Stimulated activated CD8-positive, alpha-beta memory T cell treated with anti-CD3 and anti-CD28 coated beads, Interleukin-4, amount 100 ng/mL, for 48 hours (primary cell): ENCODE measurements around the gene ALPG.
"Not testable (repeated sequence)": the region's sequence is repeated elsewhere in the genome, so short reads cannot be mapped to it uniquely, and the experiment has no call there.

ENCODE experiments used
- DNase-seq: peaks from one replicate; pipeline ENCODE4 v3.0.0-alpha.2; 2020

ALPG gene

DNA sequence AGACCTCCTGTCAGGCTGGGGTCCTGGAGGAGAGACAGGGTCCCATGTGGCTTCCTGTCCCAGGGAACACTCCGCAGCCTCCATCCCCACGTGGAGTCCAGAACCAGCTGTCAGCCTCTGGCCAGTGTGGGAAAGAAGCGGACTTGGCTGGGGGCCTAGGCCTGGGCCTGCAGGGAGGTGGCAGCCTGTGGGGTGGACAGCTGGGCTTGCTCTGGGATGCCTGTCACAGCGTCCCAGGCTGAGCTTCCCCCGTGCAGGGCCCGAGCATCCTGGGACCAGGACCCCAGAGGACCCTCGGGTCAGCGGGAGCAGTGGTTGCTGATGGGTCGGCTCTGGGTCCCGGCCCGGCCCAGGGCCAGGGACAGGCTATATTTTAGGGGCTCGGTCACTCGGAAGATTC lies 35.8 kb downstream of the ALPG start:
- DNase-seq = not testable (repeated sequence)

DNA sequence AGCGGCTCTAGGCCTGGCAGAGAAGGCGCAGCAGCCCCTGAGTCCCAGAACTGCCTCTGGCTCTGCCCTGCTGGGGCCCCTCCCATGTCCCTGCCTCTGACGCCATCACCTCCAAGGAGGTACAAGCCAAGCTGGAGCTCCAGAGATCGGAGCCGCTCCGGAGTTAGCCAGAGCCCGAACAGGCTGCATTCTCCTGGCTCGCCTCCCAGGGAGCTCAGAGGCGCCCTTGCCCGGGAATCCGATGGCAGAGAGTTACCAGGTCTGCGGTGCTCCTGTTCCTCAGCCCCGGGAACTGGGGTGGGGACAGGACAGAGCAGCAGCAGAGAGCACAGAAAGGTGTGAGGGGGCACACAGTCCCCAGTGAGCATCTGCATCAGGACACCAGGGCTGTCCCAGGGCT lies 36.4 kb downstream of the ALPG start:
- not testable (repeated sequence) for DNase-seq

DNA sequence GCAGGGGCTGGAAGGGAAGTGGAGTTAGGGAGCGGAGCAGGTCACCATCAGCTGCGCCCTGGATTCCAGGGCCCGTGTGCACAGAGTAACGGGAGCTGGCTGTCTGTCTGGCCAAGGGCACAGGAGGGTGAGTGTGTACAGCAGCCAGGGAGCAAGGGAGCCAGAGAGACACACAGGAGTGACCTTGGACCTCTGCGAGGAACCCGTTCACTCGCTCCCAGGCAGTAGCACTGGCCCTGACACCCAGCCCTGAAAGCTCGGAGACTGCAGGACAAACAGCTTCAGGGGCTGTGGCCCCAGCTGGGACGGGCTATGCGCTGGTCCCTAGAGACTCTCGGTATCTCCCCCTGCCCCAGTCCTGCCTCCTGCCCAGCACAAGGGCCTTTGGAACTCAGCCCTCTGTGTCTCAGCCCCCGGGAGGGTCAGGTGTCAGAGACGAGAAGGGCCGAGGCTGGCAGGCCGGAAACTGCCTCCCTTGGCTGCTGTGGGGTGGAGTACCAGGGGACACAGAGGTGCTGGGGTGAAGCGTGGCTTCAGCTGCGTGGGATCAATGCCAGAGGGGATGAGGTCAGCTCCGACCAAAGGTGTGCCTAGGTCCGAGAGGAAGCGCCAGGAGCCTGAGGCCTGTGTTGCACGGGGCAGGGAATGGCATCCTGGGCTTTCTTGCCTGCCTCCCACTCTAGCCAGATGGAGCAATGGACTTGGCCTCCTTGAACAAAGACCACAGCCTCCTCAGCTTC lies 37.2 kb downstream of the ALPG start:
- DNase-seq = not testable (repeated sequence)

DNA sequence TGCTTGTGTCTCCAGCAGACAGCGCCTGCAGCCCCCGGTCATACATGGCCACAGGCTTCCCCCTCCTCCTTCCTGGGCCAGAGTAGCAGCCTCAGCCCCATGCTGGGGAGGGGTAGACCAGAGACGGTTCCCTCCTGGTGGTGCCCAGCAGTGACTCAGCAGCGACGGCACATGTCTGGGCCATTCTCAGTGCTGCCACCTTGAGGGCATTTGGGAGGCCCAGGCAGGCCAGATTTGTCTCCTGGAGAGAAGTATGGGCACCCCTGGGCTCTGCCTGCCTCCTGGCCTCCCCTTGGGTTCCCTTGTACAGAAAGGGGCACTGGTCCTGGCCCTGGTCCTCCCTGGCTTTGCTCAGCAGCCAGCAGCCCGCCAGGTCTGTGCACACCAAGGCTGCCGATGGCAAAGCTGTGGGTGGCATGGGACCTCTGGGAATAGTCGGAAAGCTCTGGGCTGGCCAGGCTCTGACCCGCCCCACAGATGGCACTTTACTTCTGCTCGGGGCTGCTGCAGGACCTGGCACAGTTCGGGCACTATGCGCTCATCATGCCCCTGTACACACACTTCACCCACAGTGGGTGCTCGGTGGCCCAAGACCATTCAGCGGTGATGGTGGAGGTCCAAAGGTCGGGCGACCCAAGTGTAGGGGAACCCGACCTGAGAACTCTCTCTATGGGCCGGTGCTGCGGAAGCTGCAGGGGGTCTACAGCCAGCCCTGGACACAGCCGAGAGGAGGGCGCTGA lies 37.9 kb downstream of the ALPG start:
- DNase-seq = peak; percentile 84

DNA sequence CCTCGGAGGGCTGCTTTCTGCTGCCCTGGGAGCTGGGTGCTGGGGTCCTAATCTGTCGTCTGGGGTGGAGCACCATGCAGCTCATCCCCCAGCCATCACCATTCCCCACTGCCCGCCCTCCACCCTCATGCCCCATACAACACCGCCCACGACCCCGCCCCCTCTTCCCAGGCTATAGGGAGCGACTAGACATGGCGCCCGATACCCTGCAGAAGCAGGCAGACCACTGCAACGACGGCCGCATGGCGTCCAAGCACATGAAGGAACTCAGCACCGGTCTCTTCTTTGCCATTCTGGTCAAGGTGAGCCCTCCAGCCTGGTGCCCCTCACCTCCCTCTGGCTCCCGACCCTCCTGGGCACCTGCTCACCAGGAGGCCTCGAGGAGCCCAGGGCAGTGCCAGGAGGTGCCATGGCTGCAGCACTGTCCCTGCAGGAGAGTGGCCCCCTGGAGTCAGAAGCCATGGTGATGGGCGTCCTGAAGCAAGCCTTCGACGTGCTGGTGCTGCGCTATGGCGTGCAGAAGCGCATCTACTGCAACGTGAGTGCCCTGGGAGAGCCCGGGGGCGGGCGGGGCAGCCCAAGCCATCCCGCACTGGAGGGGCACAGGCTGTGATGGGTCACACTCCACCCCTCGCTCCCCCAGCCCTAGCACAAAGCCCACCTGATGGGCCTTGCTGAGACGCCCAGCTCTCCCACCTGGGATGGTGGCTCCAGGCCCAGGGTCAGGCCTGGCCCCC lies 38.7 kb downstream of the ALPG start:
- not testable (repeated sequence) for DNase-seq

DNA sequence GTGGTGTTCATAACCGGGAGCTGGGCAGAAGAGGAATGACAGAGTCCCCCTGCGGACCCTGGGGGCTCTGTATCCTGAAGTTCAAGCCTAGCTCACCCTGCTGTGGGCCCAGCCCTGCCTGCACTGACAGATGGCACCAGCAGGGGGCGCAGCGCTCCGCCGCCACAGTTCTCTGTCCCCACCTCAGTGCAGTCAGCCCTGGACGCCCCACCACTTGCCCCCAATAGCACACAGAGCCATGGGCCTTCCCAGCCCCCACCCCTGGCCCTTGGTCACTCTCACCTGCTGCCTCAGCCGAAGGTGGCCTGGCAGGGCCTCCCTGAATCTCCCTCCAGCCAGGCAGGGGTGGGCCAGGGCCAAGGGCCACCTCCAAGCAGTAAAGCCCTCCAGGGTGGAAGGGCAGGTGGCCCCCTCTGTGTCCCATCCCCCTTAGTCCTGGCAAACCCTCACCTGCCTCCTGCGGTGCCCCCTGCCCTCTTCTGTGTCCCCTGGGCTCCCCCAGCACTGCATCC lies 39.7 kb downstream of the ALPG start:
- DNase-seq = not testable (repeated sequence)

DNA sequence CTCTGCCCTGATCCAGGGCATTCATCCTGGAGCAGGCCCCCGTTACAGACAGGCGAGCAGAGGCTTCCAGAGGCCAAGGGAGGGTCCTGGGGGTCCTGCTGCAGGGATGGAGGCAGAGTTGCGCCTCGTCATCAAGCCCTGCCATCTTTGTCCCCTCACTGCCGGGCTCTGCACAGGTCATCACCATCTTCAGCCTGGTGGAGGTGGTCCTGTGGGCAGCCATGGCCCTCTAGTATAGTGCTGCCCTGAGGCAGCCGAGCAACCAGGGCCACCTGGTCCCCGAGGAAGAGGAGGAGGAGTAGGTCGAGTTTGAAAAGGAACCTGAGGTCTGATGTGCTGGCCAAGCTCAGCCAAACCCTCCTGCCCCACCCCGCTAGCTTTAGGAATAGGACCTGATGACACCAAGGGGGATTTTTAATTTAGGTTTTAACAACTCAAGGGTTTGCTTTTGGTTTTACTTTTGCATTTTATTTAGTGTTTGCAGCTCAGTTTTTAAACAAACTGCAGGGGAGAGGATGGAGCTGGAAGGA lies 40.5 kb downstream of the ALPG start:
- DNase-seq = no peak

DNA sequence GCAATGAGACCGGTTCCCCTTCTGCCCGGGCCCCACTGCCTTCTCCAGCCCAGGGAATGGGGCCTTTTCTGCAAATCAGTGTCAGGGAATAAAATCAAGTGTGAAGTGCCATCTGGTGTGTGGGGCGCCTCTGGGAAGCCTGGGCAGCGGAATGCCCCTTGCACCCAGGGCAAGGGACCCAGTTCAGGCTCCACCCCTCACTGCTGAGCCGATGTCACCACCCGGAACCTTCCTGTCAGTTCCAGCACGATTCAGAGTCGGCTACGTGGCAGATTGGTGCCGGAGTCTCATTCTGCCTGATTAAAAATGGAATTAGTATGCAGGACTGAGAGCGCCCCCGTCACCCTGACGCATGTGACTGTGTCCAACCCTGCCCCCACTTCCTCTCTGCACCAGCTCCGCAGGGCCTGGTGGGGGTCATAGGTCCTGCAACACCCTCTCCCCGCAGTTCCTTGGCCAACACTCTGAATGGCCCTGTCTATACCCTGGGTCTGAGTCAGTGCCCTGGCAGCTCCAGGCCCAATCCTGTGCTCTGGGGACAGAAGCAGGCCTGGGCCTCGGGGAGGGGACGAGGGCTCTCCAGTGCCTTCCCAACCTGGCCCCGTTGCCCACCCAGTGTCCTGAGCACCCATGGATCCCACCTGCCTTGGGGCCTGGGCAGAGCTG lies 41.1 kb downstream of the ALPG start:
- DNase-seq = no peak

DNA sequence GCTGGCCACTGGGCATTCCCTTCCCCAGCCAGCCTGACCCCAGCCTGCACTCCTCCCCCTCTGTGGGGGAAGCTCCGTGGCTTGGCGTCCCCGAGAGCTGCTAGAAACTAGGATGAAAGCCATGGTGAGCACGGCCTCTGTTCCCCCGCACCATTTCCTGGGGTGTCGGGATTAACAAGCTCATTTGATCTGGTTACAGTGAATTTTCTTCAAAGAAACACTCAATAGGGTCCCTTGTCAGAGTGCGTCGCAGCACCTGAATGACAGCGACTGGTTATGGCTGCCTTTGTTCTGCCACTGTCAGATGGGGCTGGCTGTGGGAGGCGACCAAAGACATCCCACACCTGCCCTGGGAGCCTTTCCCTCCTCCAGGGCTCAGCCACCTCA lies 41.7 kb downstream of the ALPG start:
- DNase-seq = no peak

DNA sequence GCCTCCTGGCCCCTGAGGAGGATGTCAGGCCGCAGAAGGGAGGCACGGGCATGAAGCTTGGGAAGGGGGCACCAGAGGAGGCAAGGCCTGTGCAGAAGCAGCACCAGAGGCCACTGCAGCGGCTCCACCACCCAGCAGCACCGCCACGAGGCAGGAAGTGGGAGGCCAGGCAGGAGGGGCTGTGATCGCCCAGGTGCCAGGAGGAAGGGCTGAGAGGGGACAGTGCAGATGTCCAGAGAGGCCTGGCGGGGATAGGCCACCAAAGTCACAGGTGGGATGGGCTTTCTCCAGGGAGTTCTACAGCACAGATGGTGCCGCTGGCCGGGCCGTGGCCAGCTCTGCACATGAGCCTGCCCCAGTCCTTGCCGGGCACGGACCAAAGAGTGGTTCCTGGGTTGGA lies 43.3 kb downstream of the ALPG start:
- no peak for DNase-seq

DNA sequence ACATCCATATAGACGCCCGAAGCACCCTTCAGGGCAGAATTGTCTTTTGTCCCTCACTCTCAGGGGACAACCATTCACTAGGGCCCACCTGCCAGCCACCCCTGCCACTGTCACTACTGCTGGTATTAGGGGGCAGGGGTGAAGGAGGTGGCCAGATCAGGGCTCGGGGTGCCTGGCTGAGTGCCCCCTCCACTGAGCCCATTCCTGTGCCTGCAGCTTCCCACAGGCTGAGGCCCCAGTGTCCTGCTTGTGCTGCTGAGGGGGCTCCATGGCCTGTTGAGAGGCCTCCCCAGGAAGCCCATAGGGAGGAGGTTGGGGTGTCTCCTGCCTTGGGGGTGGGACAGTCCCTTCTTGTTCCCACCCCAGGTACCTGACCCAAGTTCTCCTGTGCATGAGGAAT lies 45.0 kb downstream of the ALPG start:
- DNase-seq = not testable (repeated sequence)

DNA sequence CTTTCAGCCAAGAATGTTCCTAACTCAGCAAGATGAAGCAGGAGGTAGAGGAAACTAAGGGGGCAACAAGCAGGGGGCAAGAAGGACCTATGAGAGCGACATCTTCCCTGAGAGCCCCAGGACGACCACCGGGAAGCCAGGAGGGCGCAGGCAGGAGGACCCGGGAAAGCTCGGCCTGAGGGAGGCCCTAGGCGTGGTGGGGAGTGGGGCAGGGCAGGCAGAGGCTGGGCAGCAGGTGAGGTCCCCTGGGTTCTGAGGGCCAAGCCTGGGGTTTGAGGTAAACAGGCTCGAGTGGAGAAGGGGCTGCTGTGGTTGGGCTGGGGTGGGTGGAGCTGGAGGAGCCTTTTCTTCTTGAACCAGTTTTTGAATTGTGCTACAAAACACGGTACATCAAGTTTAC lies 48.0 kb downstream of the ALPG start:
- no peak for DNase-seq

DNA sequence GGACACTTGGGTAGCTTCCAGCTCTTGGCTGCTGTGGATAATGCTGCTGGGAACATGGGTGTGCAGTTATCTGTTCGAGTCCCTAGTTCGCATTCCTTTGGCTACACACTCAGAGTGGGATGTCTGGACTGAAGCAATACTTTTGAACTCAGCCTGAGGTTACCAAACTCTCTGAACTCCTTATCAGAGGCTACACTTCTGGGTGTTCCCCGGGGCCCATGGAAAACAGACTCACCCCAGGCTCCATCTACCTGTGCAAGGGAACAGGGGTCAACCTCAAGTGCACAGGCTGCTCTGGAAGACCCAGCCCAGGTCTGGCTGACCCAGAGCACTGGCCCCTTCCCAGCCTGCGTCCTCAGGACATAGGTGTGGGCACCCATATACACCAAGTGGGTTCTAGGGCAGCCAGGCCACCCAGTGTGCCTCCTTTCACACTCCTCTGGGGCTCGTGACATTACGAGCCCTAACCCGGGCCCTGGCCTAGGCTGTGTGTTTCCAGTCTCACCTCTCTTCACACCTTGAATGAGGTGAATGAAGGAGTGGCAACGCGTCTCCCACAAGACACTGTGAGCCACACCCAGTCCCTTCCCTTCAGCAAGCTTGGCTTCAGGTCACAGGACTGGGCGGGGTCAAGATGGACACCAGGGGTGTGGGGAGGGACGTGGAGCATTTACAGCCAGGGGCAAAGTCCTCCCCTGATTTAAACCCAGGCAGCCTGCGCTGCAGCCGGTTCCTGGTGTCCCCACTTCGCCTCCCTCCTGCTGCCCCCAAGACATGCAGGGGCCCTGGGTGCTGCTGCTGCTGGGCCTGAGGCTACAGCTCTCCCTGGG lies 49.0 kb downstream of the ALPG start, which contains the start of gene ALPI:
Gene ALPI, plus strand, starts transcription at position 728 of the 830 bp plus-strand sequence. Its CDS starts 47 bp downstream, at position 775.
- no peak for DNase-seq

DNA sequence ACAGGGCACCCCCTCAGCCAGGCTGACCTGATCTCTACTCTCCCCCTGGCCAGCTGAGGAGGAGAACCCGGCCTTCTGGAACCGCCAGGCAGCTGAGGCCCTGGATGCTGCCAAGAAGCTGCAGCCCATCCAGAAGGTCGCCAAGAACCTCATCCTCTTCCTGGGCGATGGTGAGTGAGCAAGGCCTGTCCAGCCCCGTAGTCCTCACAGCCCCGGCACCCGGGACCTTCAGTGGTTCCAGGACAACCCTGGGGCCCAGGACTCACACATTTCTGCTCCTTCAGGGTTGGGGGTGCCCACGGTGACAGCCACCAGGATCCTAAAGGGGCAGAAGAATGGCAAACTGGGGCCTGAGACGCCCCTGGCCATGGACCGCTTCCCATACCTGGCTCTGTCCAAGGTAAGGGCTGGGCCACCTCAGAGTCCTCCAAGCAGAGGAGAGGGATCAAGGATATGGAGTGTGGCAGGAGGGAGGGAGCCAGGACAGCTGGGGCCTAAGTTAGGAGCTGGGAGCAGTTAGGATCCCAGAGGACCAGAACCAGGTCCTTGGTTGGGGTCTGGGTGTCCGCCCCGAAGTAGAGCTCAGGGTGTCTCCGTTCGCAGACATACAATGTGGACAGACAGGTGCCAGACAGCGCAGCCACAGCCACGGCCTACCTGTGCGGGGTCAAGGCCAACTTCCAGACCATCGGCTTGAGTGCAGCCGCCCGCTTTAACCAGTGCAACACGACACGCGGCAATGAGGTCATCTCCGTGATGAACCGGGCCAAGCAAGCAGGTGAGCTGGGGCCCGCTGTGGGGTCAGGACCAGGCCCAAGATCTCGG lies 49.9 kb downstream of the ALPG start:
- no peak for DNase-seq

DNA sequence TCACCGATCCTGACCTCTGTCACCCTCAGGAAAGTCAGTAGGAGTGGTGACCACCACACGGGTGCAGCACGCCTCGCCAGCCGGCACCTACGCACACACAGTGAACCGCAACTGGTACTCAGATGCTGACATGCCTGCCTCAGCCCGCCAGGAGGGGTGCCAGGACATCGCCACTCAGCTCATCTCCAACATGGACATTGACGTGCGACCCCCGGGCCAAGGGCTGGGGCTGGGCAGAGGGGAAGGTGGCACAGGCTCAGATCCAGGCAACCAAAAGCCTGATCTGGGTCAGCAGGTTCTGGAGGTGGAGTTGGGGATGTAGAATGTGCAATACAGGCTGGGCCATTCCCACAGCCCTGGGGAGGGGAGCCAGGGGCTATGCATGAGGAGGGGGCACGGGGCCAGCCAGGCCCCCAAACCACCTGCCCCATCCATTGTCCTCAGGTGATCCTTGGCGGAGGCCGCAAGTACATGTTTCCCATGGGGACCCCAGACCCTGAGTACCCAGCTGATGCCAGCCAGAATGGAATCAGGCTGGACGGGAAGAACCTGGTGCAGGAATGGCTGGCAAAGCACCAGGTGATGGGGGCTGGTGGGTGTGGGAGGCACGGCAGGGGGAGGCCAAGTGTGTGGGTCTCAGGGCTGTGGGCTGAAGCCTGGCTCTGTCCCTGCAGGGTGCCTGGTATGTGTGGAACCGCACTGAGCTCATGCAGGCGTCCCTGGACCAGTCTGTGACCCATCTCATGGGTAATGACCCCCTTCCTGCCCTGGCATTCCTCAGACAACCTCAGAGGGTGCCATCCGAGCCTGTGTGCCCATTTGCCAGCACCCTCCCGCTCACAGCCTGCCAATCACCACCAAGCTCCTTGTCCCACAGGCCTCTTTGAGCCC lies 50.7 kb downstream of the ALPG start:
- no peak for DNase-seq

DNA sequence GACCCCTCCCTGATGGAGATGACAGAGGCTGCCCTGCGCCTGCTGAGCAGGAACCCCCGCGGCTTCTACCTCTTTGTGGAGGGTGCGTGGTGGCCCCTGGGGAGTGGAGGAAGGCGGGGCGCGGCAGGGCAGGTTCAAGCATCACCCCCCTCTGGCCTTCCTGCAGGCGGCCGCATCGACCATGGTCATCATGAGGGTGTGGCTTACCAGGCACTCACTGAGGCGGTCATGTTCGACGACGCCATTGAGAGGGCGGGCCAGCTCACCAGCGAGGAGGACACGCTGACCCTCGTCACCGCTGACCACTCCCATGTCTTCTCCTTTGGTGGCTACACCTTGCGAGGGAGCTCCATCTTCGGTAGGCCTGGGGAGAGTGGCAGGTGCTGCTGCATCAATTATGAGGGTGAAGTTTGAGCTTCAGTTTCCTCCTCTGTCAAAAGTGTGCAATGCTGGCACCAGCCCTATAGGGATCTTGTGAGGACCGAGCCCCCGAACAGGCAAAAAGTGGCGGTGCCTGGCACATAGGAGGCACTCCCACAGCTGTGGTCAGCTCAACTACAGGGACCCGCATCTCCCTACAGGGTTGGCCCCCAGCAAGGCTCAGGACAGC lies 51.5 kb downstream of the ALPG start:
- DNase-seq = no peak

DNA sequence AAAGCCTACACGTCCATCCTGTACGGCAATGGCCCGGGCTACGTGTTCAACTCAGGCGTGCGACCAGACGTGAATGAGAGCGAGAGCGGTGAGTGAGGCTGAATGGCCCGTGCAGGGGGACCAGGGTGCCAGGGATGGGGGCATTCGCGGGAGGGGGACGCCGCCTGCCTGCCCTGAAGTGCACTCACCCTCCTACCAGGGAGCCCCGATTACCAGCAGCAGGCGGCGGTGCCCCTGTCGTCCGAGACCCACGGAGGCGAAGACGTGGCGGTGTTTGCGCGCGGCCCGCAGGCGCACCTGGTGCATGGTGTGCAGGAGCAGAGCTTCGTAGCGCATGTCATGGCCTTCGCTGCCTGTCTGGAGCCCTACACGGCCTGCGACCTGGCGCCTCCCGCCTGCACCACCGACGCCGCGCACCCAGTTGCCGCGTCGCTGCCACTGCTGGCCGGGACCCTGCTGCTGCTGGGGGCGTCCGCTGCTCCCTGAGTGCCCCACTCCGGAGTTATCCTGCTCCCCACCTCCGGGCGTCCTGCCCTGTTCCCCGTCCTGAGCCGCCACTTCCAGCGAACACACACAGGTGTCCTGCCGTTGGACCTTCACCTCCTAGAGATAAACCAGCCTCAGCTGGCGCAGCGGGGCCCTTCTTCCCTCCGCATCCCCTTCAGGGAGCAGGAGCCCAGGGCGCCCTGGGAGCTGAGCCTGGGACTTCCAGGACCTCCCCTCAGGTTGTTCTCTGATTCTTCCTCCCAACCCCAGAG lies 52.2 kb downstream of the ALPG start:
- no peak for DNase-seq

DNA sequence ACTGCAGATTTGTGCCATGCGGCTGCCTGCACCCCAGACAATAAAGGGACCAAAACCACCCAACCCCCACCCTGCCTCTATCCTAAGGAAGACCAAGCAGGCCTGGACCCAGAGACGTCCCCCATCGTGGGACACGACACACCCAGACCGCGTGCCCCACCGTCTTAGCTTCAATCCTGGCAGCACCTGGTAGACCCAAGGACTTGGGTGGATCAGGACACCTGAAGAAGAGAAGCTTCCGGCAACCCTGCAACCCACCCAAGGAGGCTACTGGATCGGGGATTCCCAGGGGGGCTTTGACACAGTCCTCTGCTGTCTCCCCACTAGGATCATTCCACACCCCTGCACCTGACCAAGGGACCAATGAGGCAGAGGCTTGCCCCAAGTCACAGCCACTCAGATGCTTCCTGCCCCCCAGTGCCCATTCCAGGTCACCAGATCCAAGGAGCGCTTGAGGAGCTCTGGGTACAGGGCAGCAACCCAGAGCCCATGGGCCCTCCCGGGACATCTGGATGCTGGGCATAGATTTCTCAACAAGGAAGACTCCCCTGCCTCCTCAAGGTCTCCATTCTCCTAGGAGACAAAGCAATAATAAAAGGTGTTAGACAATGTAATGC lies 52.9 kb downstream of the ALPG start:
- DNase-seq = no peak
